HepG2 (cell line): ENCODE data around the gene TOX2.

Experiments
- CBX2 ChIP-seq, 2 experiments: fragments of 200-600 bp in 1 of 2; sonication (generic); formaldehyde crosslinking in 1 of 2; IDR thresholded peaks; 2 replicates each; pipeline versions ENCODE4 v1.7.0 to v1.8.1; 2018 to 2022; ENCODE audit warnings: low read depth in 2 of 2, low read length in 1 of 2, mild to moderate bottlenecking in 1 of 2, missing genetic modification reagents in 1 of 2
- DNMT1 ChIP-seq: sonication (generic); formaldehyde crosslinking; IDR thresholded peaks from 2 replicates; pipeline ENCODE4 v1.5.1; 2020; ENCODE audit warnings: mild to moderate bottlenecking, missing genetic modification reagents
- EZH2 ChIP-seq: conservative IDR thresholded peaks from 2 replicates; pipeline ENCODE4 v1.6.1; 2012; ENCODE audit warnings: mild to moderate bottlenecking, low read depth, low read length, moderate library complexity
- HDAC6 ChIP-seq: fragments of 200-600 bp; sonication (generic); IDR thresholded peaks from 2 replicates; pipeline ENCODE4 v1.7.0; 2017; ENCODE audit warnings: mild to moderate bottlenecking, antibody characterized with exemption, low read length, low read depth
- POLR2A ChIP-seq, 2 experiments: IDR thresholded peaks; 2 replicates each; pipeline ENCODE4 v1.6.1; 2011; ENCODE audit warnings: low read depth in 2 of 2, low read length in 2 of 2, mild to moderate bottlenecking in 1 of 2, moderate library complexity in 1 of 2; ENCODE audit not compliant: insufficient read depth in 1 of 2
- RELA ChIP-seq: sonication (generic); formaldehyde crosslinking; IDR thresholded peaks from 2 replicates; pipeline ENCODE4 v1.4.0; 2020; ENCODE audit warnings: missing genetic modification reagents
- SUZ12 ChIP-seq: fragments of 150-350 bp; IDR thresholded peaks from 2 replicates; pipeline ENCODE4 v1.6.1; 2014; ENCODE audit warnings: low read depth, low read length
- ZBTB7A ChIP-seq: sonication (generic); formaldehyde crosslinking; IDR thresholded peaks from 2 replicates; pipeline ENCODE4 v1.8.0; 2022; ENCODE audit warnings: mild to moderate bottlenecking, missing genetic modification reagents
- ZFP37 ChIP-seq: sonication (generic); formaldehyde crosslinking; IDR thresholded peaks from 2 replicates; pipeline ENCODE4 v1.4.0; 2020; ENCODE audit warnings: missing genetic modification reagents, borderline replicate concordance
- ZNF263 ChIP-seq: sonication (generic); formaldehyde crosslinking; IDR thresholded peaks from 2 replicates; pipeline ENCODE4 v1.4.0; 2020; ENCODE audit warnings: missing genetic modification reagents
- ZNF329 ChIP-seq: sonication (generic); formaldehyde crosslinking; IDR thresholded peaks from 2 replicates; pipeline ENCODE4 v1.9.0; 2021; ENCODE audit warnings: low read depth, mild to moderate bottlenecking, missing genetic modification reagents

GRCh38 chr20:43953919-43954592, 39.4 kb downstream of the TOX2 start:
- TF ChIP-seq RELA (CRISPR knock-in tag) (no peak), ZNF329 (no peak), ZFP37 (CRISPR knock-in tag) (no peak), EZH2 (no peak), ZNF263 (CRISPR knock-in tag) (no peak), DNMT1 (CRISPR knock-in tag) (no peak), ZBTB7A (CRISPR knock-in tag) (no peak), POLR2A (IDR thresholded peaks at IDR 0.05; ENCODE audit: insufficient read depth in 1 of 2, low read depth in 2 of 2, low read length in 2 of 2) (no peak), HDAC6 (no peak), SUZ12 (no peak), CBX2 (IDR thresholded peaks at IDR 0.05; ENCODE audit: low read depth, low read length) (no peak), CBX2 (CRISPR knock-in tag; IDR thresholded peaks at IDR 0.05; ENCODE audit: low read depth) (no peak)
